ENCODE measurements around the gene TOMM34. TPM values are rescaled to one million over a fixed set of nuclear protein-coding genes. Genes with fewer than 3 reads are reported as not detected.

TOMM34 gene
- polyA plus RNA-seq, 1 experiment: 48.6 TPM

GRCh38 chr20:44993343-44993742, 33.1 kb upstream of the TOMM34 start:
- Histone ChIP-seq H3K27me3 (ENCODE audit: control insufficient read depth, insufficient read depth, low read length) (no peaks in the 10 kb centered on the region), H3K36me3 (ENCODE audit: control insufficient read depth, insufficient read depth, low read length) (peaks cover 8% of the 10 kb centered on the region; the same call in 1 of the 2 replicates), H3K4me3 (ENCODE audit: low read depth, low read length) (no peak overlapping the region)
- no peak for DNase-seq (ENCODE audit: low read depth)
- ChIA-PET POLR2A (no interaction called here), CTCF (interaction anchor here (1.2 to 1.8 kb wide), 2 partner anchors 15 to 301 kb away, joined by 5 to 7 read pairs; no protein-coding TSS in a partner anchor)
- no peak for TF ChIP-seq CTCF (IDR thresholded peaks at IDR 0.05; ENCODE audit: insufficient read depth, low read depth, low read length)

- H3K27me3 ChIP-seq (ENCODE audit: control insufficient read depth, insufficient read depth, low read length): no peaks in the 10 kb centered on the region
- peak overlapping the region; percentile 16 for H3K4me3 ChIP-seq (ENCODE audit: low read depth, low read length)
- H3K36me3 ChIP-seq (ENCODE audit: control insufficient read depth, insufficient read depth, low read length): peaks cover 2% of the 10 kb centered on the region; the same call in 1 of the 2 replicates
- POLR2A ChIA-PET: no interaction called here
- no peak for DNase-seq (ENCODE audit: low read depth)
- CTCF ChIA-PET: interaction anchor here (1.3 to 2.1 kb wide), 3 partner anchors 20 to 299 kb away, joined by 6 to 7 read pairs (median 6); no protein-coding TSS in a partner anchor
- TF ChIP-seq CTCF (IDR thresholded peaks at IDR 0.05; ENCODE audit: insufficient read depth, low read depth, low read length): no peak
Observed at GRCh38 chr20:44990957-44991356, 30.8 kb upstream of the TOMM34 start.

GRCh38 chr20:44990425-44990824, 30.2 kb upstream of the TOMM34 start:
- POLR2A ChIA-PET: no interaction called here
- TF ChIP-seq CTCF (IDR thresholded peaks at IDR 0.05; ENCODE audit: insufficient read depth, low read depth, low read length): no peak
- no peak for DNase-seq (ENCODE audit: low read depth)
- no peaks in the 10 kb centered on the region for H3K27me3 ChIP-seq (ENCODE audit: control insufficient read depth, insufficient read depth, low read length)
- H3K4me3 ChIP-seq (ENCODE audit: low read depth, low read length): peak overlapping the region; percentile 16; the same call in 1 of the 2 replicates
- H3K36me3 ChIP-seq (ENCODE audit: control insufficient read depth, insufficient read depth, low read length): no peaks in the 10 kb centered on the region
- CTCF ChIA-PET: interaction anchor here (1.2 to 2.1 kb wide), 4 partner anchors 21 to 300 kb away, joined by 3 to 7 read pairs (median 6); no protein-coding TSS in a partner anchor

- POLR2A ChIA-PET: no interaction called here
- no peak for TF ChIP-seq CTCF (IDR thresholded peaks at IDR 0.05; ENCODE audit: insufficient read depth, low read depth, low read length)
- DNase-seq (ENCODE audit: low read depth): no peak
- Histone ChIP-seq H3K36me3 (ENCODE audit: control insufficient read depth, insufficient read depth, low read length) (no peaks in the 10 kb centered on the region), H3K27me3 (ENCODE audit: control insufficient read depth, insufficient read depth, low read length) (no peaks in the 10 kb centered on the region), H3K4me3 (ENCODE audit: low read depth, low read length) (no peak overlapping the region)
- CTCF ChIA-PET: no interaction called here
Observed at GRCh38 chr20:44988631-44989171, 28.5 kb upstream of the TOMM34 start.

- POLR2A ChIA-PET: no interaction called here
- no peak for TF ChIP-seq CTCF (IDR thresholded peaks at IDR 0.05; ENCODE audit: insufficient read depth, low read depth, low read length)
- peaks cover 7% of the 10 kb centered on the region for H3K36me3 ChIP-seq (ENCODE audit: control insufficient read depth, insufficient read depth, low read length)
- H3K27me3 ChIP-seq (ENCODE audit: control insufficient read depth, insufficient read depth, low read length): no peaks in the 10 kb centered on the region
- no peak for DNase-seq (ENCODE audit: low read depth)
- CTCF ChIA-PET: no interaction called here
- no peak overlapping the region for H3K4me3 ChIP-seq (ENCODE audit: low read depth, low read length)
Observed at GRCh38 chr20:44983093-44983674, 23.0 kb upstream of the TOMM34 start.

Measured in BJ (cell line).